CD4-positive, alpha-beta T cell treated with Interleukin-1 beta for 1 hour (primary cell): ENCODE results near the gene PWP2.

Source experiments
- DNase-seq, 2 donors: peaks; one replicate each; pipeline ENCODE4 v3.0.0-alpha.2; 2020 to 2022

Gene PWP2

DNA sequence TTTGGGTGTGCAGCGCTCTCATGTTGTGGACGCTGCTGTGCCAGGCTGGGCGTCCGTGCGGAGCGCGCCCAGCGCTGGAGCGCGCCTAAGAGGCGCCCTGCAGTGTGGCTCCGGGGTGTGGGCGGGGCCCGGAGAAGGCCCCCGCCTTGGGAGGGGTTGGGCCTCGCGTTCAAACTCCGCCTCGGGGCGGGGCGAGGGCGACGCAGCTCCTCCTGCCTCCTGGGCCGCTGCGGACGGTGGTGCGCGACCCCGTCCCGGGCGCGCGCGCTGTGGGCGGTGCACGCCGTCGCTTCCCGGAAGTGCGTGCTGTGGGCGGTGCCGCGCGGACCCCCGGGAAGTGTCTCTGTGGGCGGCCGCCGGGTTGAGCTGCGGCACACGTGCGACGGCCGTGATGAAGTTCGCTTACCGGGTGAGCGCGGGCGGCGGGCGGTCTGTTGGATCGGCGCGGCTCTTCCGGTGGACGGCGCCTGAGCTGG, at the start of gene PWP2:
Gene PWP2 (plus strand): TSS at position 374 of the 476 bp plus-strand sequence. CDS start 18 bp downstream, at position 392.
- peak; percentile 68 to 69 for DNase-seq

DNA sequence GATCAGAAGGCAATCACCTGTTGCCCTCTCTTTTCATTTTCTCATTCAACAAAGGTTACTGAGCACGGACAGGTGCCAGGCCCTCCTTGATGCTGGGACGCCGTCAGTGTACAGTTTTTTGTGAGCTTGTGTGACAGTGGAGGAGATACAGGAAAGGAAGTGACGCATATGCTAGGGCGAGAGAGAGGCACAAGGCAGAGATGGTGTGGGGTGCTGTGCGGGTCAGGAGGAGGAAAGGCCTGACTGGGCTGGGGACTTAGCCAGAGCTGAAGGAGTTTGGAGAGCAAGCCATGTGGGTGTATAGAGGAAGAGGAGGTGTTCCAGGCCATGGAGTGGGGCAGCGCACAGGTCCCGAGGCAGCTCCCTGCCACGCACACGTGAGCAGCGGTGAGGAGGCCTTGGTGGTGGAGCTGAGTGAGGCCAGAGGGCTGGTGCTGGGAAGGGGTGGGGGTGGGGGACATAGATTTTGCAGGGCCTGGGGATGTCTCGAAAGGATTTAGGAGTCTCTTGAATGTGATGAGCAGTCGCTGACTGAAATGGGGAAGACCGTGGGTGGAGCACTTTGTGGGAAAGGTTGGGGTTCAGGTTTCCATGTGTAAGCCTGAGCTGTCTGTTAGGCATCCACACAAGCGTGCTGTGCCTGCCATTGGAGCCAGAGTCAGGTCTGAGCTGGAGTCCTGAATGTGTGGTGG, 49.1 kb upstream of the PWP2 start:
- DNase-seq = peak in 1 of 2 donors; percentile 42

DNA sequence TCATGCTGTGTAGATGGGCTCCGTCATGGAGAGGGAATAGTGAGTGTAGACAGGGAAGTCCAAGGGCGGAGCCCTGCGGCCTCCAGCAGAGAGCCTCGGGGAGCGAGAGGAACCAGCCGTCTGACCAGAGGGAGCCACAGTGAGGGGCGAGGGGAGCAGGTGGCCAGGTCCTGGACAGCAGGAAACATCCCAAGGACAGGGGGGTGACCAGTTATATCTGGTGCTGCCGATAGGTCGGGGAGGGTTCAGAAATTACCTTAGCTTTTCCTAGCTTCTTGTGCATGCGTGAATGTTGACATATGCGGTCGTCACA, 48.6 kb upstream of the PWP2 start:
- no peak for DNase-seq

DNA sequence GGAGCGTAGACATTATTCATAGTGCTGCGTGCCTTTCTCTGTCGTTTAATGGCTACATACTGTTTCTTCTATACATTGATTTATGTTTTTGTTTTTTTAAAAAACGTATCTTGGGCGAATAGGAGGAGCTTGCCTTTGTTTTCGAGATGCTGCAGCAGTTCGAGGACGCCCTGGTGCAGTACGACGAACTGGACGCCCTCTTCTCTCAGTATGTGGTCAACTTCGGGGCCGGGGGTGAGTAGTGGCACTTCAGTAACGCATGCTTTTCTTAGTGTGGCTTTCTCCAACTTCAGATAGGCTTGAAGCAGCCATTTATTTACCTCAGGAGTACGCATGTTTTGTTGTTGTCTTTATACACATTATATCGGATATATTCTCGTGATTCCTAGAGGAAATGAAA, 48.2 kb upstream of the PWP2 start:
- no peak for DNase-seq

DNA sequence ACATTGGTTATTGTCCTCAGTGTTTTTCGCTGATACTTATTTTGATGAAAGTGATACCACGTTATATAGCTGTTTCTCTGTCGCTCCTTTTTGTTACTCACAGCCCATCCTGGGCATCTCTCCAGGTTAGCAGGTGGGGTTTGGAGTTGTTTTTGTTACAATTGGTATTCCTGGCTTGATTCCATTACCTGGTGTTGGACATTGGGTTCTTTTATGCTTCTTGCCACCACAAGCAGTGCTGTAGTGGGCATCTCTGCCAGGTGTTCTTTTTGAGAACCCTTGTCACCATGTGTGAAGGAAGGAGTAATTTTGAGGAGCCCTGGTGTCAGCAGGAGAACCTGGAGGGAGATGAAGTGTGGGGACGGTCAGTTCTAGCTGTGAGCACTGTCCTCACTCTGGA, 47.5 kb upstream of the PWP2 start:
- DNase-seq = no peak

DNA sequence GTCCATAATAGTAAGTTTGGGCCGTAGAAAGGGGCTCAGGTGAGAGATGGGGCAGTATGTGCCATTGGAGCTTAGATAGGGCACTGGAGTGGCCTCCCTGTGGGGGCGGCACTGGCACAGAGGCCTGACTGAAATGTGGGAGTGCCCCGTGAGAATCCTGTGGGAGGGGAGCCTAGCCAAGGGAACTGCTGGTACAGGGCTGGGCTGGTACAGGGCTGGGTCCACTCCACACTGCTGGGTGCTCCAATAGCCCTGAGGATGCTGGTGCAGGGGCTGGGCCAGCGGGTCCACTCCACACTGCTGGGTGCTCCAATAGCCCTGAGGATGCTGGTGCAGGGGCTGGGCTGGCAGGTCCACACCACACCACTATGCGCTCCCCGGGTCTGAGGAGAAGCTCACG, 44.8 kb upstream of the PWP2 start:
- DNase-seq = no peak

DNA sequence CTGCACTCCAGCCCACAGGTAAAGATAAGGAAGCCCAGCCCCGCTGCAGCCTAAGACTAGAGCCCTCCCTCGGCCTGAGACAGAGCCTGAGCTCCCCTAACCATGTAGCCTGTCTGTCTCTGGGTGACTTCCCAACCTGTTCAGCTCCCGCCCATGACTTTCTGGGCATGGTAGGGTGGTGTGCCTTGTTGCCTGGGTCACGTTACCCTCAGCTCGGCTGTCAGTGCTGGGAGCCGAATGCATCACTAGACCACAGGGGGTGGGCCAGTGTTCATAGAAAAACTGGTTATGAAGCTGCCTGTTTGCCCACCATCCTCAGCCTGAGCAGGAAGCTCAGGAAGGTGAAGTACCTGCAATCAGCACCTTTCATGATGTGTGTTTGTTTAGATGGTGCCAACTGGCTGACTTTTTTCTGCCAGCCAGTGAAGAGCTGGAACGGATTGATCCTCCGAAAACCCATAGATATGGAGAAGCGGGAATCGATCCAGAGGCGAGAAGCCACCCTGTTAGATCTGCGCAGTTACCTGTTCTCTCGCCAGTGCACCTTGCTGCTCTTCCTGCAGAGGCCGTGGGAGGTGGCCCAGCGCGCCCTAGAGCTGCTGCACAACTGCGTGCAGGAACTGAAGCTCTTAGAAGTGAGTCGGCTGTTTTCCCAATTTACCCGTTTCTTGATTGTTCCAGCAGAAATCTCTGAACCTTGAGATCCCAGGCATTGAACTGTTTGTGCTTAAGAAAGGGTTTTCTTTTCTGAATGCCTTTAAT, 43.9 kb upstream of the PWP2 start:
- no peak for DNase-seq

DNA sequence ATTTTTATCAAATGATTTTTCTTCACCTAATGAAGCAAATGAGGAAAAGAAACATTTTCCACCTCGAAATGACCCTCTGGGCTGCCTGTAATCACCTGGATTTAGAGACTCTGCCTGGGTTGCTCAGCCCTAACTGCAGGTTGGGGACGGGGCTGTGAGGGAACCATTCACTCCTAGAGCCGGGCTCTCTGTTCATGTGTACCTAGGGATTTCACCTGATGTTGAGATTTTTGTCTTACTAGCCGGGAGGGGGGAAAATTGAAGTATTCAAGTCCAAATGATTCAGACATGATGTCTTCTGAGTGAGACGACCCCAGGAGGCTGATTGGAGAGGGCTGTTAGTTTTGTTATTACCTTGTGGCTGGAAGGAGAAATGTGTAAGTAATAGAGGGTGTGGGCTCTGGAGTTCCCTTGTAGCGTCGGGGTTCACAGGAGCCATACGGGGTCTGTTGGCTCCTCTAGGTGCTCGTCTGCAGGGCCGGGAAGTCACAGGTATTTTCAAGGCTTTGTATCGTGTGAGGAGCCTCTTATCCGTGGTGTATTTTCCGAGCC, 42.3 kb upstream of the PWP2 start:
- no peak for DNase-seq

DNA sequence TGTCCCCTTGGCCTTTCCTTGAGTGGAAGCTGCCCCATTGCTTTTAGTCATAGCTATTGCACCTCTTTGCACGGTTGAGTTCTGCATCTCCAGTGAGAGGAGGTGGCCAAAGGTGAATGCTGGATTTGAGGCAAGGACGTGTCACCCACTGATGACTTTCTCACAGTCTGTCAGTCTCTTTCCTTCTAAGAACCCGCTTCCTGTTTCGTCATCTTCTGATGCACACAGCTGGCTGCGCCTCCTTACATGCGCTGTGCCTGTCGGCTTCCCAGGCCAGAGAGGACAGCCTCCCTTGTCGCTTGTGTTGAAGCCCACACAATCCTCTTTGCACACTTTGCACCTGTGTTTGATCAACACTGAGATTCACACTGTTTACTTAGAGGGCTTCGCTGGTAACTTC, 41.8 kb upstream of the PWP2 start:
- peak; percentile 85 to 89 for DNase-seq

DNA sequence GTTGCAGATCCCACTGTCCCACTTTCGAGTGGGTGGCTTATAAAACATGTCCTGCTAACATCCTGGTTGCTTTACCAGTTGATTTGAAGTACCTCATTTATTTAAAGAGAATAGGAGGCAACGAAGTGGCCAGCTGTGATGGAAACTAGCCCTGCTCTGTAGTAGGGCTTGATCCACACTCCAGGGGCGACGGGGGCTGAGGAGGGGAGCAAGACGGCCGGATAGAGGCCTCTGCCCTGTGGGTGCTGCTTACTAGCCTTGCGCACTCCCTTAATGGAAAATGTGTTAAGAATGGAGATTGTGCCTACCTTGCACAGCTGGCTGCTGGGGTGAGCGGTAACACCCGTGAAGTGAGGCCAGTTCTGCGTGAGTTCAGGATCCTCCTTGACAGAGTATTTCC, 41.1 kb upstream of the PWP2 start:
- DNase-seq = no peak

DNA sequence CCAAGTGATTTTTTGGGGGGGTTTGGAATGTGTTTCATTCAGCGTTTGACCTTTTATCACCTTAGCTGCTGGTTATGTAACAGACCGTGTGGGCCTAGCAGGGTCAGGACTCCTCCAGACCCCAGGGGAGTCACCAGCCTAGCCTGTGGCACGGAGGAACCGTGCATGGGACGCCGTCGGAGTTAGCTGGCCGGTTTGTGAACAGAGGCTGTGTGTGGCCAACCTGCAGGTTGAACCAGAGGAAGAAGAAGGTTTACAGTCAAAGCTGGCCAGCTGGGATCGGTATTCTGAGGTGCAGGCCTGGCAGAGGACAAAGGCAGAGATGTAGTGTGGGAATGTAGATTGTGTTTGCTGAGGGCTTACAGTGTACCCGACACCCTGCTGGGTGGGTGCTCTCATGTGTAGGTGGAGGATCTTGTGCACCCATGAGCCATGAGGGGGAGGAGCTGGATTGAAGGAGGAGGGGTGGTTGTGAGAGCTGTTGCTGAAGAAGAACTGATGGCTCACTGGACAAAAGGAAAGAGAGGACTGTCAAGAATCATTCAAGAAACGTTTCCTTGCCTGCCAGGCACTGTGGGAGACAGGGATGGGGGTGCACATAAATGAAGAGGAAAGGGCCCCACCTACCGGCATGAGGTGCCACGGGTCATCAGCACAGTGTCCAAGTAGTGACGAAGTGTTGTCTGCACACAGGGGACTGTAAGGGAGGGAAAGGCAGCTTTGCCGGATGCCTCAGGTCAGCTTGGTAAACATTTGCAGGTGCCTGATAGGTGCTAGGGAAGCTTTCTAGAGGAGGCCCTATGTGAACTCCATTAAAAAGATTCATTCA, 40.0 kb upstream of the PWP2 start:
- no peak for DNase-seq

DNA sequence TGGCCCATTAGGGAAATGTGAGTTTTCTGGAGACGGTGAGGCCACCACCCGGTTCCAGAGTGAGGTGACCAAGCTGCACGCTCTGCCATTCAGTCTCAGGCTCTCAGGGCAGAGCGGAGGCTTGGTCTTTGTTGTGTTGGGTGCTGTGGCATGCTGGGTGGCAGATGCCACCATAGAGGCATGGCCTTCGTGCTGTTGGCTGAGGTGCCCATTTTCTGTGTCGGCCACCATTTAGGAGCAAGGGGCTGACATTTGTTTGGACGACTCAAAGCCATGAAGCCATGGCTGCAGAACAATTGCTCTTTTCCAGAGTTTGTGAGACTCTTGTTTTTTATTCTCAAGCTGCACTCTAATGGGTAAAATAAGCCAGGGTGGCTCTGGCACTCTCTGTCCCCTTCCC, 36.8 kb upstream of the PWP2 start:
- no peak for DNase-seq

DNA sequence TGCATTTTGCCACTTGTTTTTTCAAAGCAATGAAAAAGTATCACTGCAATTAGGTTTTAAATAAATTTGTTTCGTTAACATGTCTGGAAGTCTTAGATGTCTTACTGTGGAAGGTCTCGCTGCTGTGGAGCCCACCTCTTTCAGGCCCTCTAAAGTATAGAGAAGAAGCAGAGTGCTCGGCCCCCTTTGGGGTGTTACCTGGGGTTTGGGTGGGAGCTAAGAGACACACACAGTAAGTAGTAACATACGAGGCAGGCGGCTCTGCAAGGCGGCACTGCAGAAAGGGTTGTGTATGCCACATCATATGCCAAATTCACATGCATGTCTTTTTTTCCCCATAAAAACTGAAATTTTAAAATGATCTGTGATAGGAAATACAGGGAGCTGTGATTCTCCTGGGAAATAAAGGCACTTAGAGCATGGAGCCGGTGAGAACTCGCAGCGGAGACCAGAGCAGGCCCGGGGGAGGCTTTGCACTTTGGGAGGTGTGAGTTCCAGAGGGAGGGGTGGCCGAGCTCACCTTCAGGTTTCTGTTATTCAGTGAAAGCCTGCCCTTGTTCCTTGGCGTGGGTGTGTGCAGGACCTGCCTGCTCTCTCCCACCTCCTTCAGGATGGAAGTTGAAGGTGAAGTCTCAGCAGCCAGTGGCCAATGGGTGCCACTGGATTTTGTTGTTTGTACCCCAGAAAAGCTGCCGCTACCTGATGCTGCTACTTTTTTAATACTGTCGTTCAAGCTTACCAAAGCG, 35.7 kb upstream of the PWP2 start:
- no peak for DNase-seq

DNA sequence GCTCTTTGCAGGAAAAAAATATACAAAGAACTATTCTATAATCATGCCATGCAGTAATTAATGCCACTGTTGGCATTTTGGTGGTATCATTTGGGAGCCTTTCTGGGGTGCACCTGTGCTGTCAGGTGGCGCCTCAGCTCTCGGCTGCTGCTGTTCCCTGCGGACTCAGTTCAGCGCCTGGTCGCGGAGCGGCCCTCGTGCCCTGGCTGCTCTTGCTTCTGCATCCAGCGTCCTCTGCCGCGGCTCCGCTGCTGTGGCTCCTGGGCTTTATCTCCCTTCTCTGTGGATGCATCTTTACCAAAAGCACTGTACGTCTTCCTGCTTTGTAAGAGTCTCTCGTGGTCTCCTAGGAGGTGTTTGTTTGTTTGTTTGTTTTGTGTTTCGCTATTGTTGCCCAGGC, 35.1 kb upstream of the PWP2 start:
- DNase-seq = no peak

DNA sequence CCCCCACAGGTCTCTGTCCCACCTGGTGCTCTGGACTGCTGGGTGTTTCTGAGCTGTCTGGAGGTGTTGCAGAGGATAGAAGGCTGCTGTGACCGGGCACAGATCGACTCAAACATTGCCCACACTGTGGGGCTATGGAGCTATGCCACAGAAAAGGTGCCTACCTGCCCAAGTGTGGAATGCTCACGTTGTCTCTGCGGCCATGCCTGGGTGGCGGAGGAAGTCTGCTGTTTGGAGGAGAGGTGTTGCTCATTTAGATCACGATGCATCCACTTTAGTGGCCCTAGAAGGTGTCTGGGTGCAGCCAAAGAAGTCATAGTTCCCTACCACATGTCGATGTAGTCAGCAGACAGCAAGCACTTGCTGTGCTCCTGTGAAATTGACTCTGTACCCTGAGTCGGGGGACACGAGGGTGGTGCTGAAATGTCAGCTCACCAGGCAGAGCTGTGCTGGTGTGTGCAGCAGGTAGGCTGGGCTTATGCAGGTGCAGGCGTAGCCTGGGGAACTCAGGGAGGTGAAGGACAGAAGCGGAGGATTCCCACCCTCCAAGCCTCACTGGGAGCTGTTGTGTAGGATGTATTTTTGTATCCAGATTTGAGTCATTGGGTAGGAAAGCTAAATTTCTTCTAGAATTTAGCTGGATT, 32.8 kb upstream of the PWP2 start:
- DNase-seq = peak; percentile 28 to 42

DNA sequence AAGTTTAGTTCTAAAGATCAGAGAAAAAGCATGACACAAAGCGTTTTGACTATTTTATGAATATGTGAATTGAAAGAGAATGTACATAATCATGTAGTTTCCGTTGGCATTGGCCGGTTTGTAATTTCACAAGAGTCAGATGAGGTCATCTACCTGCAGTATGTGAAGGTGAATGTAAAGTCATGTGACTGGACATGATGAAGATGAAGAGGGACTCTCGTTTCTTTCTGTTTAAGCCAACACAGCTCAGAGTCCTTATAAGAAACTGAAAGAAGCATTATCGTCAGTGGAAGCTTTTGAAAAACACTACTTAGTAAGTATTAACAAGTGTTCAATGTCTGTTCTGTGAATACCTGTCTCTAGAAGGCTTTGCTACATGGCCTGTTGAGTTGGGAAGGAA, 30.9 kb upstream of the PWP2 start:
- DNase-seq = no peak

DNA sequence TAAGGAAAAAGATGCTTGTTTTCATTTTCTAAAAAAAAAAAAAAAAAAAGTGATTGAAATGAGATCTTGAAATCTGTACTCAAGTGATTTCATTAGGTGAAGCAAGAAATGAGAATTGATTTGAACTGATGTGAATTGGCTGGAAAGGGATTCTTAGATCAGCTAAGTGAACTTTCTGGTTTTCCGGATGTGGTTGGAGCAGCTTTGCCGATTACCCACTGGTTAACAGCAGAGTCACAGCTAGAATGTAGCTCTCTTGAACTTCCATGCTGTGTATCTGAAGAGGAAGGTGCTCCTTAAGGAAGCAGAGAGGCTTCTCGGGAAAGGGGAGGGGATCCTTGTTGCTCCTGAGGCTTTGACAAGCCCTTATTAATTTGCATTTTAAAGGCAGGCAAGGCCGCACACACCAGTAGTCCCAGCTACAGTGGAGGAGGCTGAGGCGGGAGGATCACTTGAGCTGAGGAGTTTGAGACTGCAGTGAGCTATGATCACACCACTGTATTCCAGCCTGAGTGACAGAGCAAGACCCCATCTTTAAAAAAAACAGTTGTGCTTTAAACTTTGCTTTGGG, 28.7 kb upstream of the PWP2 start:
- DNase-seq = peak in 1 of 2 donors; percentile 17

DNA sequence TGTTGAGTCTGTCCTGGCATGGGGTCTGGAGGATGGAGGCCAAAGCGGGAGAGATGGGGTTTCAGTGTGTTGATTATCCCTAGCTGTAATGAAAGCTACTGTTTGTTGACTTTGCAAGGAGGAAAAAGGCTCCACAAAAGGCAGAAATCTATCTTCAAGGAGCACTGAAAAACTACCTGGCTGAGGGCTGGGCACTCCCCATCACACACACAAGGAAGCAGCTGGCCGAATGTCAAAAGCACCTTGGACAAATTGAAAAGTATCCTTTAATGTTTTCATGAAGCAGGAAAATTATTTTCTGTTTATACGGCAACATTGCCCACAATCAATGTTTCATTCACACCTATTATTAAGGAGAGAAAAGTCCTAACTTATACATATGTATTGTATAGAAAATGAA, 27.8 kb upstream of the PWP2 start:
- DNase-seq = no peak

DNA sequence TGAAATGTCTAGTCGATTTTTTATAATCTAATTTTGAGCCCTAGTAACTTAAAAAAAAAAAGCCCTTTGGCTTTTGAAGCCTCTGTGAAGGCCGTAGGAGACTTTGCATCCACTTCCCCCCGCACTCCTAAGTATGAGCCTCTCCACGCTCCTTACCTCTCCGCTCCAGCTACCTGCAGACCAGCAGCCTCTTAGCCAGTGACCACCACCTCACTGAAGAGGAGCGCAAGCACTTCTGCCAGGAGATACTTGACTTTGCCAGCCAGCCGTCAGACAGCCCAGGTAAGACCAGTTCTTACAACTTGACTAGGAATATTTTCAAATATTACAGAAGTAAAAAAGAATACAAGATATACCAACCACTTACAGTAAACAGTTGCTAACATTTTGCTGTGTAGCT, 27.4 kb upstream of the PWP2 start:
- DNase-seq = no peak

DNA sequence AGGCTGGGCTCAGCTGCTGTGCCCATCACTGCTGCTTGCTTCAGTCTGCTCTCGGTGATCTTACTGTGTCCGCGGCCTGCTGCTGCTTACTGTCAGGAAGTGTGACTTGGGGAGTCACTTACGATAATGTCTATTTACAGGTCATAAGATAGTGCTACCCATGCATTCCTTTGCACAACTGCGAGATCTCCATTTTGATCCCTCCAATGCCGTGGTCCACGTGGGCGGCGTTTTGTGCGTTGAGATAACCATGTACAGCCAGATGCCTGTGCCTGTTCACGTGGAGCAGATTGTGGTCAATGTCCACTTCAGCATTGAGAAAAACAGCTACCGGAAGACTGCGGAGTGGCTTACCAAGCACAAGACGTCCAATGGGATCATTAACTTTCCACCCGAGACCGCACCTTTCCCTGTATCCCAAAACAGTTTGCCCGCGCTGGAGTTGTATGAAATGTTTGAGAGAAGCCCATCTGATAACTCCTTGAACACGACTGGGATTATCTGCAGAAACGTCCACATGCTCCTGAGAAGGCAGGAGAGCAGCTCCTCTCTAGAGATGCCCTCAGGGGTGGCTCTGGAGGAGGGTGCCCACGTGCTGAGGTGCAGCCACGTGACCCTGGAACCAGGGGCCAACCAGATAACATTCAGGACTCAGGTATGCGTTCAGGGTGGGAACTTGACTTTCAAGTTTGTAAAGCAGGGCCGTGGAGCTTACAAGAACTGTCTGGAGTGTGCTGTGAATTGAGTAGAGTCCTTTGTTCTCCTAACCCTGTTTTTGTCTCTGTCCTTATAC, 24.4 kb upstream of the PWP2 start:
- peak in 1 of 2 donors; percentile 18 for DNase-seq
